Astrocyte of the cerebellum (primary cell): ENCODE results near the gene KDM4C.

Source experiments
- DNase-seq: peaks from one replicate; pipeline ENCODE4 v3.0.0-alpha.2; 2011; ENCODE audit warnings: low read depth
- H3K4me3 ChIP-seq: 2 replicates; pipeline ENCODE4 v1.5.1; 2011; ENCODE audit warnings: mild to moderate bottlenecking, low read depth, low read length, moderate library complexity
- in situ Hi-C: cut with HindIII; loops from 2 replicates; pipeline ENCODE4 v1.10.0; 2017; ENCODE audit warnings: low sequenced_read_pairs
- TF ChIP-seq, protein P1 (sequence below): IDR thresholded peaks from 2 replicates; pipeline ENCODE4 v1.5.1; 2012; ENCODE audit warnings: low read length, low read depth, moderate library complexity, mild to moderate bottlenecking; ENCODE audit errors: missing control alignments

Gene KDM4C

DNA sequence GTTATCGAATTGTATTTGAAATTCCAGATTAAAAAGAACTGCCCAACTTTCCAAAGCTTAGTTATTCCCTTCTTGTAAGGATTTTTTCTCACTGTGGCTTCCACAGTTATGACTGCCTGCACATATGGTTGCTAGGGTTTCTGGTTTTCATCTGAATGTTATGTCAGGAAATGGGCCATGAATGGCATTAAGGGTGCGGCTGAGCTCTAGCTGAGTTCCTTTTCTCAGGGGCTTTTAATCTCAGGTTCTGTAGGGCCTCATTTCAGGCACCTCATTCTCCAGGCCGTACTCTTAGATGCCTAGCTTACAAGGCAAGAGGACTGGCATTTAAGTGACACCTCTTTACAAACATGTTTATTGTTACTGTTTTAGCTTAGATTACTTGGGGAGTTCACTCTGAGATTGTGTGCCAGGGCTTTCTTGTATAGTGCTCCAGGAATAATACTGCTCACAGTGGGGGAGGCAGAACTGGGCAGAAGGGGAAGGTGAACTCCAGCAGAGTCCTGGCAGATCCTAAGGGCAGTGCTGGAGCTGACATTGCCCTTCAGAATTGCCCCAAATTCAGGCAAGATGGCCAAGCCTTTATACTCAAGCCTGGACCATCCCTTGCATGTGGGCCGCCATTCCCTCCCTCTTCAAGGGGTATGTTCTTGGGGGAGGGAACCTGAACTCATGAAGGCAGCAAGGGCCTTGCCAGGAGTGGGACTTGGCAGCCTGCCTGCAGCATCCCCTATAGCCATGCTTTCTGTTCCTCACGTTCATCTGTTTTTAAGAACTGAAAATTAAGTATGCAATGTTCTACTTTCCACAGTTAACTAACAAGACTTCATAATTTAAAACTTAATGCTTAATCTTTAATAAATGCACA lies 111.5 kb downstream of the KDM4C start:
- no peak for DNase-seq
- H3K4me3 ChIP-seq = no peak overlapping the region
- TF ChIP-seq, protein P1, sequence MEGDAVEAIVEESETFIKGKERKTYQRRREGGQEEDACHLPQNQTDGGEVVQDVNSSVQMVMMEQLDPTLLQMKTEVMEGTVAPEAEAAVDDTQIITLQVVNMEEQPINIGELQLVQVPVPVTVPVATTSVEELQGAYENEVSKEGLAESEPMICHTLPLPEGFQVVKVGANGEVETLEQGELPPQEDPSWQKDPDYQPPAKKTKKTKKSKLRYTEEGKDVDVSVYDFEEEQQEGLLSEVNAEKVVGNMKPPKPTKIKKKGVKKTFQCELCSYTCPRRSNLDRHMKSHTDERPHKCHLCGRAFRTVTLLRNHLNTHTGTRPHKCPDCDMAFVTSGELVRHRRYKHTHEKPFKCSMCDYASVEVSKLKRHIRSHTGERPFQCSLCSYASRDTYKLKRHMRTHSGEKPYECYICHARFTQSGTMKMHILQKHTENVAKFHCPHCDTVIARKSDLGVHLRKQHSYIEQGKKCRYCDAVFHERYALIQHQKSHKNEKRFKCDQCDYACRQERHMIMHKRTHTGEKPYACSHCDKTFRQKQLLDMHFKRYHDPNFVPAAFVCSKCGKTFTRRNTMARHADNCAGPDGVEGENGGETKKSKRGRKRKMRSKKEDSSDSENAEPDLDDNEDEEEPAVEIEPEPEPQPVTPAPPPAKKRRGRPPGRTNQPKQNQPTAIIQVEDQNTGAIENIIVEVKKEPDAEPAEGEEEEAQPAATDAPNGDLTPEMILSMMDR = no peak
- in situ Hi-C loops = no loop called here

DNA sequence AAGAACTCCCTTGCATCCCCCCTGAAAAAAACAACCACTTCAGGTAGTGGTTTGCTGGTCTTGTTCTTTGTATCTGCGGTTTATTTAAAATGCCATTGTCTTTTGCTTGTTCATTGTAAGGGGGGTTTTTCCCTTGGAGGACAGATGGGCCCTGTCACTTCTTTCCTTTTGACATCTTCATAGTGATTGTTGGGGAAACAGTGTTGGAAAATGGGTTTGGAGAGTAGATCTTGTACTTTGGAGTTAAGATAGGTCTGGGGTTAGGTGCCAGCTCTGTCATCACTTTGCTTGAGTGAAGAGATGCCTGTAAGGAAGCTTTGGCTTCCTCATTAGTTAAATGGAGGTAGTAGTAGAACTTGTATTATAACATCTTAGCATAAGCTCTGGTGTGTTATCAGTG lies 112.4 kb downstream of the KDM4C start:
- TF ChIP-seq, protein P1 = no peak
- H3K4me3 ChIP-seq = no peak overlapping the region
- DNase-seq = no peak
- in situ Hi-C loops = no loop called here

GRCh38 chr9:6870650-6871477 lies 113.1 kb downstream of the KDM4C start:
- TF ChIP-seq, protein P1 = no peak
- in situ Hi-C loops = no loop called here
- H3K4me3 ChIP-seq = no peak overlapping the region
- DNase-seq = no peak

- DNase-seq = no peak
- TF ChIP-seq, protein P1 = no peak
- in situ Hi-C loops = no loop called here
- no peak overlapping the region for H3K4me3 ChIP-seq
Measured at GRCh38 chr9:6873857-6874256, 116.1 kb downstream of the KDM4C start.

DNA sequence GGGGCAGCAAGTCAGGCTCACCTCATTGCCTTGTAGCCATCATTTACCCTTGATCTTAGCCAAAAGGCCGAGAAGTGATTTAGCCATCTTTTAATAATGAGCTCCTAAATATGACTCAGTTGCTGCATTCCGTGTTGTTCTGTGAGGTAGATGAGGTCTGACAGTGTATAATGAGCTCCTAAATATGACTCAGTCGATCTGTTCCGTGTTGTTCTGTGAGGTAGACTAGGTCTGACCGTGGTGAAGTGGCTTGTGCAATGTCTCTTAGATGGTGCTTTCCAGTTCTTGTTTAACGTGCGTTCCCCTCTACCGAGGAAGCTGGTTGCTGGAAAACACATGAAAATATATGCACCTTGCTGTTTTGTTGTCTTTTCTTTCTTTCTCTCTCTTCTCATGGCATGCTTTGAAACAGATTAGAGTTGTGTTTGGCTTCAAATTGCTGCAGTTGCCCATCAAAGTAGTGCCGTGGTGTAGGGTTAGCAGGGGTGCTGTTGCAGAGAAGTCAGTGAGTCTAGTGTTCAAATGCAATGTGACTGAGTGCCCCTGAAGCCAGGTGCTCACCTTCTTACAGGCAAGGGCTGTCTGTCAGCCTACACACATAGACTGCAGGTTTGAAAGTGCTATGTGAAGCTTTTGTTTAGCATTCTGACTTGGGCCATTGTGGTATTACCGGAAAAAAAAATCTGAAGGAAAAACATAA lies 118.6 kb downstream of the KDM4C start:
- H3K4me3 ChIP-seq = no peak overlapping the region
- TF ChIP-seq, protein P1 = no peak
- in situ Hi-C loops = no loop called here
- no peak for DNase-seq

DNA sequence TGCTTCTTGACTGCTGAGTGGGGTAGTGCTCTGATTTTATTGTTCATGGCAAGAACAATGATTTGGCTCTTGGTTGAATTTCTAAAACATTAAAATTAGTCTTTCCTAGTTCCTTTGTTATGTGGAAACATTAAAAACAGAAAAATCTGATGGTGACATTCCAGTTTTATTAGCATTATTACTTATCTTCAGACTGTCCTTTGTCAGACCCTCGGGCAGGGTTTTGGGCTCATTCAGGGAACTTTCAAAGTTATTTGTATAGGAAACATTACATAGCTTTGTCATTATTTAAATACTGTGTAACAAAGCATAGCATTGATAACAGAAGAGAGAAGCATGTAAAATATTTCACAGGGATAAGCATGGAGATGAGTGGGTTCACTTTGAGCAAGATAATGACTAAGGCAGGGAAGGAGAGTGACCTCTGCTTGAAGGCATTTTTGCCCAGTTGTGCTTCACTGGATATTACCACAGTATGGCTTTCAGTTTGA lies 119.9 kb downstream of the KDM4C start:
- in situ Hi-C loops = no loop called here
- TF ChIP-seq, protein P1 = no peak
- DNase-seq = no peak
- H3K4me3 ChIP-seq = no peak overlapping the region
